ENCODE data around the gene WIPF1.

WIPF1 gene

DNA sequence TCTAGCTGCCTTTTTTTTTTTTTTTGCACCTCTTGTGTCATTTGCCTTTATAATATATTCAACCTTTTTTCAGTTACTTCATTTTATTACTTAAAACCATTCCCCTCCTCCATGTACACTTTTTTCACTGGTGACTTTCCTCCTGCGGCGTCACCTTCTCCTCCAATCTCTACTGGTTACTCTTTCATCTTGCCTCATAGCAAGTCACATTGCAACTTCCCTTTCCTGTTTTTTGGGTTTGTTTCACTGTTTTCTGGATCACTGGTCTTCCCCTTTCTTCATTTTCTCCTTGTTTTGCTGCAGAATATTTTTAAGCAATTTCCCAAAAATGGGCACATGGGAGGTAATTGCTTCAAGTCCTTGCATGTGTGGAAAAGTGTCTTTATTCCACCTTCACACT, 73.1 kb downstream of the WIPF1 start:
- no peak for DNase-seq (ENCODE audit: low read depth)
- H3K4me3 ChIP-seq (ENCODE audit: low read length): no peak overlapping the region
- TF ChIP-seq, protein P1, sequence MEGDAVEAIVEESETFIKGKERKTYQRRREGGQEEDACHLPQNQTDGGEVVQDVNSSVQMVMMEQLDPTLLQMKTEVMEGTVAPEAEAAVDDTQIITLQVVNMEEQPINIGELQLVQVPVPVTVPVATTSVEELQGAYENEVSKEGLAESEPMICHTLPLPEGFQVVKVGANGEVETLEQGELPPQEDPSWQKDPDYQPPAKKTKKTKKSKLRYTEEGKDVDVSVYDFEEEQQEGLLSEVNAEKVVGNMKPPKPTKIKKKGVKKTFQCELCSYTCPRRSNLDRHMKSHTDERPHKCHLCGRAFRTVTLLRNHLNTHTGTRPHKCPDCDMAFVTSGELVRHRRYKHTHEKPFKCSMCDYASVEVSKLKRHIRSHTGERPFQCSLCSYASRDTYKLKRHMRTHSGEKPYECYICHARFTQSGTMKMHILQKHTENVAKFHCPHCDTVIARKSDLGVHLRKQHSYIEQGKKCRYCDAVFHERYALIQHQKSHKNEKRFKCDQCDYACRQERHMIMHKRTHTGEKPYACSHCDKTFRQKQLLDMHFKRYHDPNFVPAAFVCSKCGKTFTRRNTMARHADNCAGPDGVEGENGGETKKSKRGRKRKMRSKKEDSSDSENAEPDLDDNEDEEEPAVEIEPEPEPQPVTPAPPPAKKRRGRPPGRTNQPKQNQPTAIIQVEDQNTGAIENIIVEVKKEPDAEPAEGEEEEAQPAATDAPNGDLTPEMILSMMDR (conservative IDR thresholded peaks at IDR 0.05; ENCODE audit: low read length): no peak

DNA sequence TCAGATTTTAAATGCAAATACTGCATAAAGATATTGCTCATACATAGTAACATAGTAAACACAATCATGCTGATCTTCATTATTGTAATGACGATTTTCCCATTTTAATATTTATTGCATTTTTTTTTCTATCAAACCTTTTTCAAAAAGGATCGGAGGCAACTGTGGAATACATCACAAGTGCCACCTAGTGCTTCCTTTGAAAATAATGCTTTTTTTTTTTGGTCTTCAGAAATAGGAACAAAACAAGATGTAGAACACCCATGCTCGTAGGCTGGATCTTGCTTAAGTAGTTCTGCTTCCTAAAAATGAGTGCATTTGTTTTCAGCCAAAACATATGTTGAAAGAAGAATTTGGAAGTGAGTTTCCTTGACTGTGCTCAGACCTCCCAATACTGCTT, 75.1 kb downstream of the WIPF1 start:
- H3K4me3 ChIP-seq (ENCODE audit: low read length): no peak overlapping the region
- TF ChIP-seq, protein P1 (conservative IDR thresholded peaks at IDR 0.05; ENCODE audit: low read length): peak; percentile 40; the same call in 1 of the 2 replicates
- peak; percentile 12 for DNase-seq (ENCODE audit: low read depth)

DNA sequence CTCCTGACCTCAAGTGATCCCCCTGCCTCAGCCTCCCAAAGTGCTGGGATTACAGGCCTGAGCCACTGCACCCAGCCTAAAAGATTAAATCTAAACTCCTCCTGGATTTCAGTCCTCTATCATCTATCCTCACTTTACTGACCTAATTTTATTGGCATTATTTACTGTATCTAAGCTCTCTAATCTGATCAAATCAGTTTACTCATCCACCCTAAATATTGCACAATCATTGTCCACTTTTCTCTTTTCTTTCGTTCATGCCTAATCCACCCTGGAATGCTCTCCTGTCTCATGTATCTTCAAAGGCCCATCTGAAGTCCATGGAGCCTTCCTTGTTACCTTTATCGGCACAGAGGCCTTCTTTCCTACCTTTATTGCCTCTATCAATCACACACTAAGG, 79.2 kb downstream of the WIPF1 start:
- DNase-seq (ENCODE audit: low read depth): no peak
- TF ChIP-seq, protein P1 (conservative IDR thresholded peaks at IDR 0.05; ENCODE audit: low read length): no peak
- no peak overlapping the region for H3K4me3 ChIP-seq (ENCODE audit: low read length)

DNA sequence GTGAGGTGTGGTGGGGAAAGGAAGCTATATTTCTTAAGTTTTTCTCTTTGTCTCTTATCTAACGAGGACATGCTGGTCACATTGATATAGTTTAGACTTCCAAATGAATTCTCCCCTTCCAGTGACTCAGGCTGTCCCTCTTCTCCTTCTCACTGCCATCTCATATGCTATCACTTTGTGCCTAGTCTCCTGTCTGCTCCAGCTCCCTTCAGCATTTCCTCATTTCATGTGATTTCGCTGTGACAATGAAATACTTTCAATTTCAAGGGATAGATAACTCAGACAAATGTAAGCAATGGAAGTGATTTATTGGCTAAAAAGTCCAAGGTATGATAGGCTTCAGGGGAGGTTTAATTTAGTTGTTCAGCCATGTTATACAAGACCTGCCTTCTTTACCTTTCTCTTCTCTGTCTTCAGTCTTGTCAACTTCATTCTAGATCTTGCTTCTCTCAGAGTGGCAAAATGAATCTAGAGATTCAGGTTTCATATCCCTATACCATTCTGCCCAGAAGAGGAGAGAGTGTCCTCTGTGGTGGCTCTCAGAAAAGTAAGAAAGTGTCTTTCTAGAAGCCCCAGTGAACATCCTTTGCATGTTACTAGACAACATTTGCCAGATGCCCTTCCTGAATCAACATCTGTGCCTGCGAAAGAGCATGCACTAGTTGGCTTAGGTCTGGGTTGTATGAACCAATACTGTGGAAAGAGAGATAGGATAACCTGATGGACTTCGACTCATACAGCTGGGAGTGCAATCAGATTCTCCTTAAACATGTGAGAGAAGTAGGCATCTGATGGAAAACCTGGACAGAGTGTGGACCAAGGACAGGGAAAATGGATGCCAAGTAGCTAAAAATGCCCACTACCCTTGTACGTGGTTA, 80.9 kb downstream of the WIPF1 start:
- TF ChIP-seq, protein P1 (conservative IDR thresholded peaks at IDR 0.05; ENCODE audit: low read length): no peak
- H3K4me3 ChIP-seq (ENCODE audit: low read length): no peak overlapping the region
- no peak for DNase-seq (ENCODE audit: low read depth)

DNA sequence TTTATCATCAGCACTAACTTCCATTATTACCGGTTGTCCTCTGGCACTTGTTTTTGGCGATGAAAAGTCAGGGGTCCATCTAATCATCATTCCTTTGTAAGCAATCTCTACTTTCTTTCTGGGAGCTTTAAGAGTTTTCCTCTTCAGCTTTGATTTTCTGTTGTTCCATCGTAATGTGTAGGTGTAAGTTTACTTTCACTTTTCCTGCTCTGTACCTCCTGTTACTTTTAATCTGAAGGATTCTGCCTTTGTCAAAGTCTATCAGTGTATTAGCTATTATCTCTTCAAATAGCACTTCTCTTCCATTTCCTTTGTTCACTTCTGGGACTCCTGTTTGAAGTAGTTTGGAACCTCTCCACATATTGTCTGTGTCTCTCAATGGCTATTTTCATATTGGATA, 85.3 kb downstream of the WIPF1 start:
- DNase-seq (ENCODE audit: low read depth): no peak
- TF ChIP-seq, protein P1 (conservative IDR thresholded peaks at IDR 0.05; ENCODE audit: low read length): no peak
- no peak overlapping the region for H3K4me3 ChIP-seq (ENCODE audit: low read length)

DNA sequence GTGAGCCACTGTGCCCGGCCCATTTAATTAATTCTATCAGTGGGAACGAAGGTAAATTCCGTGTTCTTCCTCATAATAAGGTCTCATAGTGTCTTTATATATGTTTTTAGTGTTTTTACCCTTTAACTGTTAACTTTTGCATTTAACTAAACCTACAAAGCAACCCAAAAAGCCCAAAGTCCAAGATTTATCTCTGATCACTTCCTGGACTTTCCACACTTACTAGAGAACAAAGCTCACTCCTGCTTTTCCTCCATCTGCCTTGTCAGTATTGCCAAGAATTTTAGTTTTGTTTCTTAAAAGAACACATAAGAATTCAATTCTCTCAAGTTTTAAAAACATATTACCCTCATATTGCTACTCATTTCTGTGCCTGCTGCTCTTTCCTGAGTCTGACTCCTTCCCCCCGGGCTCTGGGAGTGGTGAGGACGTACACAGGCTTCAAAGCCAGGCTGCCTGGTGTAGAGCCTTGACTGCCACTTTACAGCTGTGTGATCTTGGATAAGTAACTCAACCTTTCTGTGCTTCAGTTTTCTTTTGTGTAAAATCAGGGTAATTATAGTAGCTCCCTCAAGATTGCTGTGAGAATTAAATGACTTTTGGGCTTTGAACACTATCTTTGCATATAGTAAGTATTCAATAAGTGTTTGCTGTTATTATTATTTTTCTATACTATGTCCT, 85.9 kb downstream of the WIPF1 start:
- H3K4me3 ChIP-seq (ENCODE audit: low read length): no peak overlapping the region
- TF ChIP-seq, protein P1 (conservative IDR thresholded peaks at IDR 0.05; ENCODE audit: low read length): no peak
- no peak for DNase-seq (ENCODE audit: low read depth)

Data from AG10803 (cell line).